Nephron progenitor cell (in vitro differentiated cells): ENCODE measurements around the gene FOXRED2.

Experiments
- DNase-seq: peaks from one replicate; pipeline ENCODE4 v3.0.0; 2021
- H3K27ac Mint-ChIP-seq: 2 replicates; pipeline ENCODE4 v1.8.0; 2021; ENCODE audit warnings: mild to moderate bottlenecking, moderate library complexity, mixed read lengths
- H3K27me3 Mint-ChIP-seq: 2 replicates; pipeline ENCODE4 v1.8.0; 2021; ENCODE audit warnings: mild to moderate bottlenecking, low read depth, mixed read lengths; ENCODE audit not compliant: poor library complexity
- H3K36me3 Mint-ChIP-seq: 2 replicates; pipeline ENCODE4 v1.8.0; 2021; ENCODE audit warnings: low read depth, mixed read lengths
- H3K4me1 Mint-ChIP-seq: 2 replicates; pipeline ENCODE4 v1.8.0; 2021; ENCODE audit warnings: mixed read lengths
- H3K4me3 Mint-ChIP-seq: 2 replicates; pipeline ENCODE4 v1.8.0; 2021; ENCODE audit warnings: mild to moderate bottlenecking, moderate library complexity, mixed read lengths
- H3K9me3 Mint-ChIP-seq: 2 replicates; pipeline ENCODE4 v1.8.0; 2021; ENCODE audit warnings: mild to moderate bottlenecking, moderate library complexity, mixed read lengths
- TF ChIP-seq, protein P1 (sequence below): fragments of 200-600 bp; sonication (generic); IDR thresholded peaks from 2 replicates; pipeline ENCODE4 v1.5.0; 2021; ENCODE audit warnings: antibody characterized with exemption

FOXRED2 gene

GRCh38 chr22:36470162-36470993 lies 36.5 kb downstream of the FOXRED2 start:
- peak; percentile 80 for DNase-seq
- Mint-ChIP-seq H3K27ac (peak overlapping the region; percentile 72), H3K9me3 (no peaks in the 10 kb centered on the region), H3K36me3 (peaks cover 16% of the 10 kb centered on the region), H3K4me3 (no peak overlapping the region), H3K4me1 (peaks cover 6% of the 10 kb centered on the region), H3K27me3 (no peaks in the 10 kb centered on the region)
- TF ChIP-seq, protein P1, sequence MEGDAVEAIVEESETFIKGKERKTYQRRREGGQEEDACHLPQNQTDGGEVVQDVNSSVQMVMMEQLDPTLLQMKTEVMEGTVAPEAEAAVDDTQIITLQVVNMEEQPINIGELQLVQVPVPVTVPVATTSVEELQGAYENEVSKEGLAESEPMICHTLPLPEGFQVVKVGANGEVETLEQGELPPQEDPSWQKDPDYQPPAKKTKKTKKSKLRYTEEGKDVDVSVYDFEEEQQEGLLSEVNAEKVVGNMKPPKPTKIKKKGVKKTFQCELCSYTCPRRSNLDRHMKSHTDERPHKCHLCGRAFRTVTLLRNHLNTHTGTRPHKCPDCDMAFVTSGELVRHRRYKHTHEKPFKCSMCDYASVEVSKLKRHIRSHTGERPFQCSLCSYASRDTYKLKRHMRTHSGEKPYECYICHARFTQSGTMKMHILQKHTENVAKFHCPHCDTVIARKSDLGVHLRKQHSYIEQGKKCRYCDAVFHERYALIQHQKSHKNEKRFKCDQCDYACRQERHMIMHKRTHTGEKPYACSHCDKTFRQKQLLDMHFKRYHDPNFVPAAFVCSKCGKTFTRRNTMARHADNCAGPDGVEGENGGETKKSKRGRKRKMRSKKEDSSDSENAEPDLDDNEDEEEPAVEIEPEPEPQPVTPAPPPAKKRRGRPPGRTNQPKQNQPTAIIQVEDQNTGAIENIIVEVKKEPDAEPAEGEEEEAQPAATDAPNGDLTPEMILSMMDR, result peak; percentile 96

- DNase-seq, result no peak
- Mint-ChIP-seq H3K9me3 (no peaks in the 10 kb centered on the region), H3K4me3 (no peak overlapping the region), H3K4me1 (peaks cover 6% of the 10 kb centered on the region), H3K36me3 (peaks cover 13% of the 10 kb centered on the region), H3K27me3 (no peaks in the 10 kb centered on the region), H3K27ac (peak overlapping the region; percentile 51)
- TF ChIP-seq, protein P1, result no peak
Measured at GRCh38 chr22:36469094-36469710, 37.6 kb downstream of the FOXRED2 start.

- H3K36me3 Mint-ChIP-seq, result peaks cover 13% of the 10 kb centered on the region
- DNase-seq, result no peak
- TF ChIP-seq, protein P1, result no peak
- peaks cover 3% of the 10 kb centered on the region for H3K27me3 Mint-ChIP-seq
- peaks cover 6% of the 10 kb centered on the region for H3K4me1 Mint-ChIP-seq
- no peak overlapping the region for H3K4me3 Mint-ChIP-seq
- no peak overlapping the region for H3K27ac Mint-ChIP-seq
- H3K9me3 Mint-ChIP-seq, result no peaks in the 10 kb centered on the region
Measured at GRCh38 chr22:36467946-36468345, 38.9 kb downstream of the FOXRED2 start.

DNA sequence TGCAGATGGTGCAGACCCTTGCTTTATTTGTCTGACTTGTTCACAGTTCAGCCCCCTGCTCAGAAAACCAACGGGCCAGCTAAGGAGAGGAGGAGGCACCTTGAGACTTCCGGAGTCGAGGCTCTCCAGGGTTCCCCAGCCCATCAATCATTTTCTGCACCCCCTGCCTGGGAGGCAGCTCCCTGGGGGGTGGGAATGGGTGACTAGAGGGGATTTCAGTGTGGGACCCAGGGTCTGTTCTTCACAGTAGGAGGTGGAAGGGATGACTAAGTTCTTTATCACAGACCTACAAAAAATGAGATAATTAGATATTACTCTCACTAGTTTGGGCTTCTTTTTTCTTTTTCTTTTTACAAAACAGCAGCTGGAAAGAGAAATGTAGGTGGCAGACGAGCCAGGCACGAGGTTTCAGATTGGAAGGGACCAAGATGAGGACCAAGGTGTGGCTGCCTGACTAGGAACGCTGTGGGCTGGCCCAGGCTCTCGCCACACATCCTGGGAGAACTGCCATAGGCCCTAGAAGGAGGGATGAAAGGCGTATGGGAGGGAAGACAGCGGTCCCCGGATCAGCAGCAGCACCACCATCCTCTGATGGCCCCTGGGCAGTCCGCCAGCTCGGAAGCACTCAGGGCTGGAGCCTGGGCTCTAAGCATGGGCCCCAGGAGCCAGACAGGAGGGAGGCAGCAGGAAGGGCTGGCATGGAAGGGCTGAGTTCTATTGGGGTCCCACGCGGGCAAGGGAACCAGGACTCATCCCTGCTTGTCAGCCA lies 39.6 kb downstream of the FOXRED2 start:
- no peaks in the 10 kb centered on the region for H3K9me3 Mint-ChIP-seq
- H3K27me3 Mint-ChIP-seq, result peaks cover 3% of the 10 kb centered on the region
- no peak overlapping the region for H3K27ac Mint-ChIP-seq
- H3K4me1 Mint-ChIP-seq, result peaks cover 10% of the 10 kb centered on the region
- TF ChIP-seq, protein P1, result no peak
- DNase-seq, result no peak
- H3K4me3 Mint-ChIP-seq, result no peak overlapping the region
- peaks cover 10% of the 10 kb centered on the region for H3K36me3 Mint-ChIP-seq

DNA sequence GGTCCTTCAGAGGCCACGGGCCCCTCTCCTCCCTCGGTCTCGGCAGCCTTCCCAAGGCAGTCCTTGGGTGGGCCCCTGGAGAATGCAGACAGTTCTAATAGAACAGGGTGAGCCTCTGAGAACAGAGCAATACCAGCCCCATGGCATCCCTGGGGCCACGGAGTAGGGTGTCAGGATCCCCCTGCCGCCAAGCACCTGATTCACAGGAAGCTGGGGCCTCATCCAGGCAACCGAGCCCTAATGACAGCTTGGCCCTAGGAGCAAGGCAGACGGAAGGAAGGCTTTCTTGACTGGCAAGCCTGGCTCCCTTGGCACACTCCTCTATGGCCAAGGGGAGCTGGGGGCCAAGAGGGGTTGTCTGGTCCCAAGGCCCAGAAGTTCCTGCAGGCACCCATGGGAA lies 40.6 kb downstream of the FOXRED2 start:
- TF ChIP-seq, protein P1, result no peak
- Mint-ChIP-seq H3K9me3 (no peaks in the 10 kb centered on the region), H3K27me3 (peaks cover 3% of the 10 kb centered on the region), H3K4me3 (no peak overlapping the region), H3K36me3 (peaks cover 5% of the 10 kb centered on the region), H3K4me1 (peaks cover 20% of the 10 kb centered on the region), H3K27ac (no peak overlapping the region)
- no peak for DNase-seq
